ENCODE results near the gene LRP1B.
"Not testable (repeated sequence)": the region's sequence is repeated elsewhere in the genome, so short reads cannot be mapped to it uniquely, and the experiment has no call there.

Gene LRP1B

DNA sequence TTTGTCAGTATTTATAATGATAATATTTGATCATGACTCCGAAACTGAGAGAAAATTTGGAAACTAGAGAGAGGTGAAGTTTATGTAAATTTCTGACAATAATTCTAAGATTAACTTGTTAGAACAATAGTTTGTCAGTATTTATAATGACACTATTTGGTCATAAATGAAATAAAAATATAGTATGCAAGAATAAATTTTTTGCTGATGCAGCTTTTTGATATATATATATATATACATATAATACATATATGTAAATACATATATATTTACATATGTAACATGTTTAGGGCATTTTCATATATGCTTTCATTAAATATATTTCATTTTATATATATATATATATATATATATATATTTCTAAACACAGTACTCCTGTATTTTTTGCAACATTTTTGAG, 1158.1 kb downstream of the LRP1B start:
- no peak for DNase-seq

- DNase-seq, result not testable (repeated sequence)
Observed at GRCh38 chr2:140964324-140964723, 1166.5 kb downstream of the LRP1B start.

DNA sequence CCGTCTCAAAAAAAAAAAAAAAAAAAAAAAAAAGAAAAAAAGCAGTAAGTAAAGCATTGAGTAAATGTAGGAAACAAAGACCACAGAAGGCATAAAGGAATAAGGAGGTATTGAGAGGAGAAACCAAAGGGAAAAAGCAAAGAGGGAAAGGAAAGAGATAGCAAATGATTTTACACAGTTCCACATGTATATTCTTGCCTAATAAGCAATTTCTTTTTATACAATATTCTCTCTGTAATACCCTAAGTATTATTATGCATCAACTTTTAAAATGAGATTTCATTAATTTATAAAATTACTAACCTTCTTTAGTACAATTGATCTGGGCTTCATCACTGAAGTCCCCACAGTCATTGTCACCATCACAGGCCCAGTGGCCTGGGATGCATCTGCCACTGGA, 1180.9 kb downstream of the LRP1B start:
- DNase-seq, result no peak

- no peak for DNase-seq
Observed at GRCh38 chr2:140947236-140947635, 1183.6 kb downstream of the LRP1B start.

DNA sequence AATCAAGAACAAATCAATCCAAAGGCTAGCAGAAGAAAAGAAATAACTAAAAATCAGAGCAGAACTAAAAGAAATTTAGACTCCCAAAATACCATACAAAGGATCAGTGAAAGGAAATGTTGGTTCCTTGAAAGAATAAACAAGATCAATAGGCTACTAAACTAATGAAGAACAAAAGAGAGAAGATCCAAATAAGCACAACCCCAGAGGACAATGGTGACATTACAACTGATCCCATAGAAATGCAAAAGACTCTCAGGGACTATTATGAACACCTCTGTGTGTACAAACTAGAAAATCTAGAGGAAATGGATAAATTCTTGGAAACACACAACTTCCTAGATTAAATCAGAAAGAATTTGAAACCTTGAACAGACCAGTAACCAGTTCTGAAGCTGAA, 1186.9 kb downstream of the LRP1B start:
- DNase-seq, result no peak

DNA sequence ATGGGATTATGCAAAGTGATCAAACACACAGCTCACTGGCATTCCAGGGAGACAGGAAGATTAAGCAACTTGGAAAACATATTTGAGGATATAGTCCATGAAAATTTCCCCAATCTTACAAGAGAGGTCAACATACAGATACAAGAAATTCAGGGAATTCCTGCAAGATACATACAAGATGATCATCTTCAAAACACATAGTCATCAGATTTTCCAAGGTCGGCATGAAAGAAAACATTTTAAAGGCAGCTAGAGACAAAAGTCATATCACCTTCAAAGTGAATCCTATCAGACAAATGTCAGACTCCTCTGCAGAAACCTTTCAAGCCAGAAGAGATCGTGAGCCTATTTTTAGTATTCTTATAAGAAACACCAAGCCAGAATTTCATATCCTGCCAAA, 1188.5 kb downstream of the LRP1B start:
- no peak for DNase-seq

- no peak for DNase-seq
Observed at GRCh38 chr2:140929849-140930248, 1201.0 kb downstream of the LRP1B start.

GRCh38 chr2:140918426-140918825, 1212.4 kb downstream of the LRP1B start:
- DNase-seq, result no peak

GRCh38 chr2:140916410-140916809, 1214.4 kb downstream of the LRP1B start:
- no peak for DNase-seq

DNA sequence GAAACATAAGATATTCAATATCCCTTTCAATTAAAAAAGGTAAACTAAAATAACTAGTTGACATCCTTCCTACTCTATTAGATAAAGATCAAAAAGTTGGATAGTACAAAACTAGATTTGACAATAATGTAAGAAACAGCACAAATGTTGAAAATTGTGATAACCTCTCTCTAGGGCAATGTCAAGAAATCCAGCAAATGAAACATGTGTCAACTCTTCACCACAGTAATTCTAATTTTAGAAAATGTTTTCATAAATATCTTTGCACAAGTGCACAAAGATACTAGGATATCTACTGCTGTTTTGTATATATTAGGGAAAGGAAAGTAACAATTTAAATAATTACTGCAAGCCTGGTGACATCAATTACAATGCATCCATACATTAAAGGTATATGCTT, 1220.1 kb downstream of the LRP1B start:
- no peak for DNase-seq

DNA sequence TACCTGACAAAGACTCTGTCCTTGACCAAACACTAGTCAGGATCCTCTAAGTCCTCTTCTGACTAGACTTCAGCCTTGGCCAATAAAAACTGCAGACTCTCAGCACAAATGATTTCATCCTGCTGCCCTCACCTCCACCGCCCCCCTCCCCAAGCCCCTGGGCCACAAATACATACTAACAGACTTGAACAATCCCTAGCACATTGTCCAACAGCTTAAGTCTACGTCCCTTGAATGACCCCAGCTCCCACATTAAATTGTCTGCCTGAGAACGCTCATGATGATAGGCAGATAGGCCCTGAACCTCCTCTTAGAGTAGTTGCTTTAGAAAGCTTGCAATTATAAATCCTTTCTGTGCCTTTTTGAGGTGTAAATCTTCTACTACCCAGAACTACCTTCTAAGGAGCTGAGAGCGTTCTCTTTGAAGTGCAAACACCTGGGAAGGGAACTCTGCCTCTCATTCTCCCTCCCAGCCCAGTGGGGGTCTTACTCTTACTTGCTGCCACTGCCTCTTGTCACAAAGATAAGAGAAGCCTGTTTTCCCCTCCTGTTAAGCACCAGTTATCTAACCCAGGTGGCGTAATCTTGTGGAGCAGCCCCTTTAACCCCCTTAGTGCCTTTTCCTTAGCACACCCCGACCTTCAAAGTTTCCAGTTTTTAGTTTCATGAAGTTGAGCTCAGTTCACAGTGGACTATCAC, 1225.6 kb downstream of the LRP1B start:
- DNase-seq, result no peak

DNA sequence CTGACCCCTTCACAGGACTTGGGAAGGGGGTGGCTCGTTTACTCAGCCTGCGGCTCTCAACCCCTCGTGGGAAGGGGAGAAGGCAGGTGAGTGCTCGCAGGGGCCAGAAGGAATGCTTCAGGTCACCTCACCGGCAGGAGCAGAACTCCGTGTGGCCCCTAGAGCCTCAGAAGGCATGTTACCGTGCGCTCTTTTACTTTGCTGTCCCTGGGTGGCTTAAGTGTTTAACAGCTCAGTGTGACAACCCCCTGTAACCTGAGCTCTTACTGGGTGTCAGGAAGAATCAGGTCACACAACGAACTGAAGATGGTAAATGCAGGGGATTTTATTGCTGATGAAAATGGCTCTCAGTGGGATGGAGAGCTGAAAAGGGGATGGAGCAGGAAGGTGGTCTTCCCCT, 1235.4 kb downstream of the LRP1B start:
- DNase-seq, result no peak

DNA sequence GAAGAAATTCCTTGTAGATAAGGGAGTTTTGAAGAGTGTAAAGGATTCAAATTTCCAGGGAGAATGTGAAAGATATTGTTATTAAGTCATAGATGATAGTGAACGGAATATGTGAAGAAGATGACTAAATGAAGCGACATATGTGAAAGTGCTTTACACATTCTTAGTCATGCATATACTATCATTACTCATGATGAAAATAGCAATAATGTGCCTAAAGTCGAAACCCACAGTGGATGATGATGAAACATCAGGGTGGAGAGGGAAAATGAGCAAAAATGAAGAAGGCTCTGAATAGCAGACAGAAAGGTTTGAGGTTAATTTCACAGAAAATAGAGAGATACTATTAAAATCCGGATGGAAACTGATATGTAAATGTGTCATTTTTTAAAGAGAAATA, 1237.1 kb downstream of the LRP1B start:
- no peak for DNase-seq

- no peak for DNase-seq
Observed at GRCh38 chr2:140892911-140893637, 1237.7 kb downstream of the LRP1B start.

GRCh38 chr2:140892436-140892835, 1238.4 kb downstream of the LRP1B start:
- no peak for DNase-seq

DNA sequence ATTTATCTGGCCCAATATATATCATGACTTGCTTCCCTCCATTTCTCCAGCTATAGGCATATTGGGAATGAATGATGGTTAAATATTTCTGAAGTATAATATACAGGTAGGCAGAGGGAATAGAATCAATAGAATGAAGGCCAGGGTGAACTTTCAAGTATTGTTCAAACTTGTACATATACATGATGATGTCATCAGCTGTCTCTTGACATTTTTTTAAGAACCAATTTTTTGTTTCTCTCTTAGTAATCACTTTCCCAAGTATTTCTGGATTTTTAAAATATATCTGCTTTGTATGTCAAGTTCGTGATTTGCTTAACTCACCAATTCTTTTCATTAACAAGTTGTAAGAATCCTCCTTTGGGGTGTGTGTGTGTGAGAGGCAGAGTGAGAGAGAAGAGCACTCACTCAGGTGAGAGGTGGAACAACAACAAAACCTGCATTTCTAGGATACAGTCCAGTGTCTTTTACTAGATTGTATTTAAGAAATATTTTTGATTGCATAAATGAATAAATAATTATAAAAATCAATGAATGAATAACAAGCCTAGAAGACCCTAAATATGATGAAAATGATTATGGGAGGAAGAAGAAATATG, 1239.1 kb downstream of the LRP1B start:
- DNase-seq, result no peak

- DNase-seq, result no peak
Observed at GRCh38 chr2:140882671-140883620, 1247.9 kb downstream of the LRP1B start.

DNA sequence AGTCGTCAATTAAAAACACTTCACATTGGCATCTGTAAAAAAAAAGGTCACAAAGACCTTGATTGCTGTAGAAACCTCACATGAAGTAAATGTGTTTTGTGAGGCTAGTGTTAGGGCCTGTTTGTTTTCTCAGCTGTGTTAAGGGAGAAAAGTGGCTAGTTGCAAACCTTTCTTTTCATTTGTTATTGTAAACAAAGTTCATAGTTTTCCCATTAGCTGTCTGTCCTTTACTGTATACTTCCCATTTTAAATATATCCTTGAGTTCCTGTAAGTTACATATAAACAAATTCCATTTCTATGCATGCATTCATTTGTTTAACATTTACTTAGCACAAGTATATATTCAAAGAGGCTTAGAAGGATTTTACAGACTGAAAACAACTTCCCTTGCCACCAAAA, 1250.2 kb downstream of the LRP1B start:
- no peak for DNase-seq

DNA sequence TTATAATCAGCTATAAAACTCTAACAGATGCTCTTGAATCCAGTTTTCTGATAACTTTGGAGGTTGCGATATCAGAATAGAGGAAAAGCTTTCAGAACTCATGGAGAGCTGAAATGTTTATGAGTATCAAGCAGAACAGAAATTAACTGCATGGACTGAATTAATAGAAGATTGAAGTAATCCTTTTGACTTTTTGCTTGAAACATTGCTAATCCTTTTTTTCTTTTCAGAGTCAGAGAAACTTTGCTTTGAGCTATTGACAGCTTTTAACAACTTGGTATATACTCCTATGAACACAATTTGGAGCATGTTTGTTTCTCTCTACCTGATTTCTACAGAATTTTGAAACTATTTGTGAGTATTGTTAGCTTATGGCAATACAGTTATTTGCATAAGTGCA, 1254.8 kb downstream of the LRP1B start:
- no peak for DNase-seq

DNA sequence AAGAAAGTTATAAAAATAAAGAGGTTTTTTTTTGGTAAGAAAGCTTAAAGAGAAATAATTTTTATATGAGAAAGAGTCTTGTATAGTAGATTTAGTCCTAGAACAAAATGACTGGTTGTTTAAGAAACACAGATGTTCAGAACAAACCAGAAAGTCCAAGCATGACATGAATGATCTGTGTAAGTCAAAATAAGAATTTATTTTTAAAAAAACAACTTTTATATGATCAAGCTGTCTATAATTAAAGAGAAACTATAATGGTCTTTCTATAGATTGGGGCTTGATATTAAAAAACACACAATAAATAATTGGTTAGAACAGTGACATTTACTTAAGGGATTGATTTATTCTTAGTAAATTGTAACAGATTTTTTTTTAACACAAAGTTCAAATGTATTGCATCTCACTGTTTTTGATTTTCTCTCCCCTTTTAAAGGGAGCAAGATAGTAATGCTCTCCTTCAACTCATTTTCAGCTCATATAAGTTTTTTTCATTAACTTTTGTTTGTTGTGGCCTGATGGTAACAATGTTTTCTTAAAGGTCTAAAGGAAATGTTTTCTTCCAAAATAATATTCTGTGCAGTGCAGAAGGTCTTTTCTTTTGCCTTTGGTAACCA, 1256.8 kb downstream of the LRP1B start:
- DNase-seq, result no peak

DNA sequence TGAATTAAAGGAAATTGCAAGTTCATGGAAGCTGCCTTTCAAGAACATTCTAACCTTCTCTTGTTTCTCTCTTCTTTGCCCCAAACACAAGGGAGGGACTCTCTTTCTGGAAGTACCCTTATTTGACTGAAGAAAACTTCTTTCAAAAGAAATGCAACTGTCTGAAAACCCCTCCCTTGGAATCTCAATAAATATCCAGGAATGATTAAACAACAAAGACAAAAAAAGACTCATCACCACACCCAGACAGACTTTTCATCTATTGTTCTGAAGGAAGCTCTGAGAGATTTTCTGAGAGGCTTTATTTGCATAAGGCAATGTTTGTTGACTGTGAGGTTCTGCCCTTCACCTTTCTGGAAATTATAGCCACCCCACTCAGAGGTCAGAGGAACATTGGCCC, 1260.9 kb downstream of the LRP1B start:
- DNase-seq, result no peak

DNA sequence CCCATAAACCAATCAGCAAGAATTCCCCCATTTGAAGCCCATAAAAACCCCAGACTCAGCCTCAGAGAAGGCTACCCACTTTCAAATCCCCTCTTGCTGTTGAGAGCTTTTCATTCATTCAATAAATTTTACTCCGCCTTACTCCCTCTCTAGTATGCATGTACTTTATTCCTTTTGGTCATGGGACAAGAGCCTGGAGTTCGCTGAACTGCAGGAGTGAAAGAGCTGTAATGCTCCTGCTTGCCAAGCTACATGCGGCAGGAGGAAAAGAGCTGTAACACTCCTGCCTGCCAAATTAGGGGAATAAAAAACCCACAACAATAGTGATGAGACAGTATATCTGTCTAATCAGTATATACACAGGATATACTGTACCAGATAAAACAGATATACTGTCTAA, 1261.7 kb downstream of the LRP1B start:
- DNase-seq, result no peak

GRCh38 chr2:140865837-140866236, 1265.0 kb downstream of the LRP1B start:
- DNase-seq, result no peak

Data from CD4-positive, alpha-beta T cell treated with Interferon alpha-2 for 1 hour (primary cell).